SK-N-SH (cell line): ENCODE measurements around the gene PRKG1.

Experiments used
- CTCF ChIP-seq: fragments of 200-600 bp; sonication (generic); IDR thresholded peaks from 2 replicates; pipeline ENCODE4 v1.6.1; 2017; ENCODE audit warnings: antibody characterized with exemption, mild to moderate bottlenecking, moderate library complexity
- EZH2phosphoT487 ChIP-seq: fragments of 200-600 bp; sonication (generic); IDR thresholded peaks from 2 replicates; pipeline ENCODE4 v1.6.1; 2017; ENCODE audit warnings: low read depth, mixed run types, mild to moderate bottlenecking, antibody characterized with exemption, moderate library complexity, borderline replicate concordance
- FOXM1 ChIP-seq: IDR thresholded peaks from 2 replicates; pipeline ENCODE4 v1.4.0; 2012; ENCODE audit warnings: low read depth, mild to moderate bottlenecking
- POLR2AphosphoS5 ChIP-seq: IDR thresholded peaks from 2 replicates; pipeline ENCODE4 v1.6.1; 2012; ENCODE audit warnings: low read depth, low read length
- RAD21 ChIP-seq: IDR thresholded peaks from 2 replicates; pipeline ENCODE4 v1.6.1; 2012; ENCODE audit warnings: mild to moderate bottlenecking, low read length
- REST ChIP-seq: IDR thresholded peaks from 2 replicates; pipeline ENCODE4 v1.6.1; 2012; ENCODE audit warnings: mild to moderate bottlenecking, low read depth, low read length, moderate library complexity
- SMC3 ChIP-seq: IDR thresholded peaks from 2 replicates; pipeline ENCODE4 v1.6.1; 2012; ENCODE audit warnings: low read depth, low read length, improper control_type of control experiment
- TAF1 ChIP-seq: IDR thresholded peaks from 2 replicates; pipeline ENCODE4 v1.6.1; 2012; ENCODE audit warnings: low read depth, mild to moderate bottlenecking, low read length, moderate library complexity, borderline replicate concordance
- USF2 ChIP-seq: fragments of 150-350 bp; IDR thresholded peaks from 2 replicates; pipeline ENCODE4 v1.6.1; 2017; ENCODE audit warnings: antibody characterized with exemption, low read length, low read depth, borderline replicate concordance

- TF ChIP-seq CTCF (no peak), EZH2phosphoT487 (no peak), REST (no peak), USF2 (no peak), TAF1 (no peak), FOXM1 (no peak), SMC3 (no peak), RAD21 (no peak), POLR2AphosphoS5 (no peak)
These were observed 478.6 kb downstream of the PRKG1 start for GRCh38 chr10:51552879-51553278.
